D721Med (cell line): ENCODE results near the gene GALNT1.

Experiments
- DNase-seq: peaks from one replicate; pipeline ENCODE4 v3.0.0; 2011; ENCODE audit warnings: low spot score; ENCODE audit not compliant: insufficient read length
- FAIRE-seq: peaks from 2 replicates; lab custom pipeline; 2011; peaks lifted over from hg19 to GRCh38; lab: Jason Lieb, UNC
- CTCF ChIP-seq: IDR thresholded peaks from 2 replicates; pipeline ENCODE4 v1.5.1; 2012; ENCODE audit warnings: mild to moderate bottlenecking, control low read depth; ENCODE audit not compliant: insufficient read depth; ENCODE audit errors: missing control alignments

GALNT1 gene

GRCh38 chr18:35736696-35737095 is 155.2 kb downstream of the GALNT1 start:
- TF ChIP-seq CTCF: no peak
- FAIRE-seq (peak; percentile 81), DNase-seq (no peak)

- TF ChIP-seq CTCF: no peak
- FAIRE-seq (peak; percentile 35), DNase-seq (no peak)
Measured at GRCh38 chr18:35739778-35740177, 158.2 kb downstream of the GALNT1 start.

- DNase-seq: no peak
- peak; percentile 73 for FAIRE-seq
- no peak for TF ChIP-seq CTCF
Measured at GRCh38 chr18:35740656-35741055, 159.1 kb downstream of the GALNT1 start.

- no peak for FAIRE-seq
- no peak for TF ChIP-seq CTCF
Measured at GRCh38 chr18:35743916-35744315, 162.4 kb downstream of the GALNT1 start.

GRCh38 chr18:35745814-35746213 is 164.3 kb downstream of the GALNT1 start:
- peak; percentile 73 for FAIRE-seq
- no peak for DNase-seq
- no peak for TF ChIP-seq CTCF

More at GRCh38 chr18:35743916-35744315, 162.4 kb downstream of the GALNT1 start:
- no peak for DNase-seq

- TF ChIP-seq CTCF: no peak
- FAIRE-seq (no peak), DNase-seq (no peak)
Measured at GRCh38 chr18:35746826-35747339, 165.3 kb downstream of the GALNT1 start.

GRCh38 chr18:35747894-35748472 is 166.4 kb downstream of the GALNT1 start:
- FAIRE-seq (no peak), DNase-seq (no peak)
- no peak for TF ChIP-seq CTCF
